Medulla oblongata (tissue), 1 donor: Measurements from ENCODE around the gene ZNF697.
"Not testable (repeated sequence)": the region's sequence is repeated elsewhere in the genome, so short reads cannot be mapped to it uniquely, and the experiment has no call there.

Experiments used
- DNase-seq: peaks from one replicate; pipeline ENCODE4 v3.0.0-alpha.2; 2015; ENCODE audit errors: extremely low spot score

Gene ZNF697

GRCh38 chr1:119631433-119632102 lies 16.5 kb downstream of the ZNF697 start:
- peak; percentile 65 for DNase-seq

- no peak for DNase-seq
Measured at GRCh38 chr1:119631086-119631432, 17.0 kb downstream of the ZNF697 start.

GRCh38 chr1:119626841-119627240 lies 21.2 kb downstream of the ZNF697 start:
- DNase-seq: no peak

- DNase-seq: no peak
Measured at GRCh38 chr1:119626011-119626545, 22.0 kb downstream of the ZNF697 start.

GRCh38 chr1:119623678-119624077 lies 24.4 kb downstream of the ZNF697 start:
- no peak for DNase-seq

- no peak for DNase-seq
Measured at GRCh38 chr1:119623193-119623515, 24.9 kb downstream of the ZNF697 start.

GRCh38 chr1:119622311-119623192 lies 25.5 kb downstream of the ZNF697 start:
- no peak for DNase-seq

- no peak for DNase-seq
Measured at GRCh38 chr1:119621705-119622104, 26.4 kb downstream of the ZNF697 start.

GRCh38 chr1:119617751-119618691 lies 30.0 kb downstream of the ZNF697 start:
- no peak for DNase-seq

GRCh38 chr1:119616748-119617147 lies 31.3 kb downstream of the ZNF697 start:
- DNase-seq: not testable (repeated sequence)

- DNase-seq: not testable (repeated sequence)
Measured at GRCh38 chr1:119615100-119615499, 33.0 kb downstream of the ZNF697 start.

- DNase-seq: peak; percentile 96
Measured at GRCh38 chr1:119613769-119614720, 34.0 kb downstream of the ZNF697 start.

GRCh38 chr1:119611701-119612113 lies 36.4 kb downstream of the ZNF697 start:
- peak; percentile 75 for DNase-seq

GRCh38 chr1:119608816-119609215 lies 39.2 kb downstream of the ZNF697 start:
- not testable (repeated sequence) for DNase-seq

- DNase-seq: not testable (repeated sequence)
Measured at GRCh38 chr1:119607087-119607807, 40.8 kb downstream of the ZNF697 start.

GRCh38 chr1:119606394-119606793 lies 41.7 kb downstream of the ZNF697 start:
- no peak for DNase-seq

GRCh38 chr1:119605686-119606085 lies 42.4 kb downstream of the ZNF697 start:
- no peak for DNase-seq

- not testable (repeated sequence) for DNase-seq
Measured at GRCh38 chr1:119605080-119605479, 43.0 kb downstream of the ZNF697 start.

GRCh38 chr1:119603695-119604094 lies 44.4 kb downstream of the ZNF697 start:
- DNase-seq: no peak

- DNase-seq: not testable (repeated sequence)
Measured at GRCh38 chr1:119603241-119603640, 44.8 kb downstream of the ZNF697 start.
